Astrocyte (in vitro differentiated cells and primary cell): ENCODE results near the gene DPP9. TPM values are rescaled to one million over a fixed set of nuclear protein-coding genes. Genes with fewer than 3 reads are reported as not detected.

Source experiments
- DNase-seq: peaks from one replicate; pipeline ENCODE4 v3.0.0-alpha.2; 2010; ENCODE audit warnings: low read depth
- FAIRE-seq: peaks from 2 replicates; lab custom pipeline; 2011; peaks lifted over from hg19 to GRCh38; lab: Jason Lieb, UNC
- H2AFZ ChIP-seq: 2 replicates; pipeline ENCODE4 v1.6.0; 2012; ENCODE audit warnings: low read depth, low read length, inconsistent platforms
- H3K27ac ChIP-seq: 2 replicates; pipeline ENCODE4 v1.5.1; 2011; ENCODE audit warnings: low read depth, low read length, inconsistent platforms
- H3K27me3 ChIP-seq: 2 replicates; pipeline ENCODE4 v1.6.0; 2011; ENCODE audit warnings: low read length, inconsistent platforms; ENCODE audit not compliant: insufficient read depth
- H3K36me3 ChIP-seq: 2 replicates; pipeline ENCODE4 v1.5.1; 2011; ENCODE audit warnings: low read length, inconsistent platforms; ENCODE audit not compliant: insufficient read depth
- H3K4me1 ChIP-seq: 2 replicates; pipeline ENCODE4 v1.5.1; 2011; ENCODE audit warnings: low read length, inconsistent platforms; ENCODE audit not compliant: insufficient read depth
- H3K4me2 ChIP-seq: 2 replicates; pipeline ENCODE4 v1.6.0; 2012; ENCODE audit warnings: low read length, inconsistent platforms
- H3K4me3 ChIP-seq: 2 replicates; pipeline ENCODE4 v1.5.1; 2011; ENCODE audit warnings: low read depth, mild to moderate bottlenecking, low read length, inconsistent platforms; ENCODE audit not compliant: insufficient read depth
- H3K79me2 ChIP-seq: 2 replicates; pipeline ENCODE4 v1.6.0; 2012; ENCODE audit warnings: mild to moderate bottlenecking, low read length, inconsistent platforms; ENCODE audit not compliant: insufficient read depth
- H3K9ac ChIP-seq: 2 replicates; pipeline ENCODE4 v1.6.0; 2012; ENCODE audit warnings: mild to moderate bottlenecking, low read length, inconsistent platforms
- H3K9me3 ChIP-seq: 2 replicates; pipeline ENCODE4 v1.5.1; 2012; ENCODE audit warnings: low read depth, mild to moderate bottlenecking, low read length, inconsistent platforms; ENCODE audit not compliant: insufficient read depth
- H4K20me1 ChIP-seq: 2 replicates; pipeline ENCODE4 v1.6.0; 2012; ENCODE audit warnings: low read length, inconsistent platforms; ENCODE audit not compliant: insufficient read depth
- H3K27ac Mint-ChIP-seq: one replicate; pipeline ENCODE4 v1.8.0; 2021; ENCODE audit warnings: mild to moderate bottlenecking, mixed read lengths; ENCODE audit not compliant: unreplicated experiment
- H3K27me3 Mint-ChIP-seq: one replicate; pipeline ENCODE4 v1.8.0; 2021; ENCODE audit warnings: low read depth, mixed read lengths; ENCODE audit not compliant: unreplicated experiment
- H3K36me3 Mint-ChIP-seq: one replicate; pipeline ENCODE4 v1.8.0; 2021; ENCODE audit warnings: low read depth, mixed read lengths; ENCODE audit not compliant: unreplicated experiment
- H3K4me1 Mint-ChIP-seq: one replicate; pipeline ENCODE4 v1.8.0; 2021; ENCODE audit warnings: low read depth, mixed read lengths; ENCODE audit not compliant: unreplicated experiment
- H3K4me3 Mint-ChIP-seq: one replicate; pipeline ENCODE4 v1.8.0; 2021; ENCODE audit warnings: mild to moderate bottlenecking, moderate library complexity, mixed read lengths; ENCODE audit not compliant: unreplicated experiment
- H3K9me3 Mint-ChIP-seq: one replicate; pipeline ENCODE4 v1.8.0; 2021; ENCODE audit warnings: mild to moderate bottlenecking, mixed read lengths; ENCODE audit not compliant: unreplicated experiment
- CTCF ChIP-seq: IDR thresholded peaks from 2 replicates; pipeline ENCODE4 v1.5.1; 2011; ENCODE audit warnings: low read depth, mild to moderate bottlenecking, inconsistent platforms, low read length, moderate library complexity; ENCODE audit not compliant: insufficient read depth
- EZH2 ChIP-seq: IDR thresholded peaks from 2 replicates; pipeline ENCODE4 v1.6.1; 2012; ENCODE audit warnings: mild to moderate bottlenecking, low read length, inconsistent platforms; ENCODE audit not compliant: insufficient read depth
- total RNA-seq: library from RNA; stranded (reverse); gene quantifications from 2 replicates; pipeline ENCODE4 v1.2.1, GENCODE V29; 2021

DPP9 gene
- total RNA-seq, 1 donor from 2014 or later: 50.0 TPM

GRCh38 chr19:4657262-4657661 is 66.4 kb downstream of the DPP9 start:
- Histone ChIP-seq H3K36me3 (peaks cover 17% of the 10 kb centered on the region), H3K27ac (no peak overlapping the region)
- H3K36me3 Mint-ChIP-seq: peaks cover 32% of the 10 kb centered on the region

GRCh38 chr19:4656102-4656501 is 67.5 kb downstream of the DPP9 start:
- DNase-seq (no peak), FAIRE-seq (no peak)
- H3K27ac ChIP-seq: no peak overlapping the region
- Mint-ChIP-seq H3K36me3 (peaks cover 25% of the 10 kb centered on the region), H3K4me1 (no peaks in the 10 kb centered on the region), H3K4me3 (no peak overlapping the region), H3K27ac (no peak overlapping the region), H3K9me3 (no peaks in the 10 kb centered on the region), H3K27me3 (no peaks in the 10 kb centered on the region)
- H3K27me3 ChIP-seq: no peaks in the 10 kb centered on the region
- H2AFZ ChIP-seq: no peak overlapping the region
- peaks cover 39% of the 10 kb centered on the region for H4K20me1 ChIP-seq
- no peaks in the 10 kb centered on the region for H3K4me1 ChIP-seq
- TF ChIP-seq CTCF: no peak
- H3K9me3 ChIP-seq: peaks cover 2% of the 10 kb centered on the region
- H3K9ac ChIP-seq: no peak overlapping the region
- peaks cover 12% of the 10 kb centered on the region for H3K36me3 ChIP-seq
- no peak overlapping the region for H3K4me2 ChIP-seq
- no peaks in the 10 kb centered on the region for H3K79me2 ChIP-seq
- no peak overlapping the region for H3K4me3 ChIP-seq

More at GRCh38 chr19:4657262-4657661, 66.4 kb downstream of the DPP9 start:
- no peak for TF ChIP-seq CTCF
- no peak for TF ChIP-seq EZH2
- Histone ChIP-seq H3K27me3 (no peaks in the 10 kb centered on the region), H3K4me3 (no peak overlapping the region), H3K9me3 (peaks cover 2% of the 10 kb centered on the region), H2AFZ (no peak overlapping the region), H3K79me2 (no peaks in the 10 kb centered on the region), H3K4me1 (no peaks in the 10 kb centered on the region), H4K20me1 (peaks cover 50% of the 10 kb centered on the region), H3K4me2 (no peak overlapping the region), H3K9ac (no peak overlapping the region)
- no peaks in the 10 kb centered on the region for H3K27me3 Mint-ChIP-seq
- no peak overlapping the region for H3K4me3 Mint-ChIP-seq
- no peak for DNase-seq
- peaks cover 2% of the 10 kb centered on the region for H3K4me1 Mint-ChIP-seq
- no peaks in the 10 kb centered on the region for H3K9me3 Mint-ChIP-seq
- H3K27ac Mint-ChIP-seq: no peak overlapping the region
- no peak for FAIRE-seq

- Mint-ChIP-seq H3K4me1 (no peaks in the 10 kb centered on the region), H3K27me3 (no peaks in the 10 kb centered on the region), H3K9me3 (no peaks in the 10 kb centered on the region), H3K27ac (peak overlapping the region; percentile 78), H3K36me3 (peaks cover 22% of the 10 kb centered on the region), H3K4me3 (no peak overlapping the region)
- Histone ChIP-seq H3K79me2 (peaks cover 4% of the 10 kb centered on the region), H3K9me3 (peaks cover 1% of the 10 kb centered on the region), H3K27me3 (no peaks in the 10 kb centered on the region), H3K36me3 (peaks cover 9% of the 10 kb centered on the region), H3K4me2 (no peak overlapping the region), H3K27ac (no peak overlapping the region), H2AFZ (no peak overlapping the region), H3K4me1 (no peaks in the 10 kb centered on the region), H4K20me1 (peaks cover 29% of the 10 kb centered on the region), H3K9ac (no peak overlapping the region), H3K4me3 (no peak overlapping the region)
- TF ChIP-seq EZH2 (no peak), CTCF (no peak)
- FAIRE-seq (no peak), DNase-seq (no peak)
Observed at GRCh38 chr19:4654437-4655361, 68.9 kb downstream of the DPP9 start.
